ENCODE data around the gene NETO1. TPM values are rescaled to one million over a fixed set of nuclear protein-coding genes. Genes with fewer than 3 reads are reported as not detected.

Gene NETO1
- total RNA-seq, 3 donors from 2014 or later (not counting 1 experiment from before 2014, with no cell fraction given), result not detected

GRCh38 chr18:72830109-72830508 lies 37.7 kb downstream of the NETO1 start:
- H3K27me3 ChIP-seq (ENCODE audit: control insufficient read depth, insufficient read depth, low read length), result no peaks in the 10 kb centered on the region
- Mint-ChIP-seq H3K27ac (no peak overlapping the region), H3K9me3 (peaks cover 8 to 11% of the 10 kb centered on the region in 2 donors), H3K4me1 (no peaks in the 10 kb centered on the region), H3K4me3 (no peak overlapping the region), H3K36me3 (no peaks in the 10 kb centered on the region), H3K27me3 (ENCODE audit: low read depth in 2 of 2) (no peaks in the 10 kb centered on the region)
- DNase-seq (no peak), ATAC-seq (no peak)
- no peaks in the 10 kb centered on the region for H3K4me1 ChIP-seq (ENCODE audit: control insufficient read depth, insufficient read depth, low read length)
- intact Hi-C loops (cut with micrococcal nuclease), result no loop called here
- WGBS (ENCODE audit: insufficient coverage), result 32% methylated on average over 10 of the region's 10 CpGs
- H3K4me3 ChIP-seq (ENCODE audit: low read length), result no peak overlapping the region
- no peak overlapping the region for H3K27ac ChIP-seq (ENCODE audit: low read length)
- no peaks in the 10 kb centered on the region for H3K9me3 ChIP-seq (ENCODE audit: control insufficient read depth, insufficient read depth, low read length)
- H3K36me3 ChIP-seq (ENCODE audit: control insufficient read depth, insufficient read depth, low read length), result no peaks in the 10 kb centered on the region
- TF ChIP-seq CTCF (IDR thresholded peaks at IDR 0.05), result no peak

DNA sequence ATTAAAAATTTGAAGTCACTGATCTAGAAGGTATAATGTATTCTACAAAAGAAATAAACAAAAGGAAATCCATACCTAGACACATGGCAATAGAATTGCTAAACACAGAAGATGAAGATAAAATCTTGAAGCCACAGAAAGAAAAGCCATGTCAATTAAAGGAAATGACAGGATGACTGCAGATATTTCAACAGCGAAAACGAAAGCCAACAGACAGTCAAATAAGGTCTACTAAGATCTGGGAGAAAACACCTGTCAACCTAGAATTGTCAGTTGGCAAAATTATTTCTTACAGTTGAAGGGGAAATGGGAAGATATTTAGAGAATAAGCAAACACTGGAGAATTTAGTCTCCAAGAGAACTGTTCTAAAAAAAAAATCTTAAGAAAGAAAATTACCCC lies 39.2 kb downstream of the NETO1 start:
- DNase-seq (no peak), ATAC-seq (no peak)
- H3K4me3 Mint-ChIP-seq, result no peak overlapping the region
- Histone ChIP-seq H3K27me3 (ENCODE audit: control insufficient read depth, insufficient read depth, low read length) (no peaks in the 10 kb centered on the region), H3K4me3 (ENCODE audit: low read length) (no peak overlapping the region), H3K27ac (ENCODE audit: low read length) (no peak overlapping the region), H3K9me3 (ENCODE audit: control insufficient read depth, insufficient read depth, low read length) (no peaks in the 10 kb centered on the region), H3K36me3 (ENCODE audit: control insufficient read depth, insufficient read depth, low read length) (no peaks in the 10 kb centered on the region), H3K4me1 (ENCODE audit: control insufficient read depth, insufficient read depth, low read length) (no peaks in the 10 kb centered on the region)
- no peaks in the 10 kb centered on the region for H3K36me3 Mint-ChIP-seq
- TF ChIP-seq CTCF (IDR thresholded peaks at IDR 0.05), result no peak
- no peaks in the 10 kb centered on the region for H3K27me3 Mint-ChIP-seq (ENCODE audit: low read depth in 2 of 2)
- peaks cover 11% of the 10 kb centered on the region in 2 donors for H3K9me3 Mint-ChIP-seq
- 54% methylated on average over 2 of the region's 2 CpGs for WGBS (ENCODE audit: insufficient coverage)
- no peaks in the 10 kb centered on the region for H3K4me1 Mint-ChIP-seq
- intact Hi-C loops (cut with micrococcal nuclease), result no loop called here
- no peak overlapping the region for H3K27ac Mint-ChIP-seq

- intact Hi-C loops (cut with micrococcal nuclease), result no loop called here
- H3K4me3 Mint-ChIP-seq, result no peak overlapping the region
- H3K36me3 ChIP-seq (ENCODE audit: control insufficient read depth, insufficient read depth, low read length), result no peaks in the 10 kb centered on the region
- no peak overlapping the region for H3K27ac ChIP-seq (ENCODE audit: low read length)
- no peaks in the 10 kb centered on the region for H3K9me3 ChIP-seq (ENCODE audit: control insufficient read depth, insufficient read depth, low read length)
- 84% methylated on average over 8 of the region's 9 CpGs for WGBS (ENCODE audit: insufficient coverage)
- no peak overlapping the region for H3K4me3 ChIP-seq (ENCODE audit: low read length)
- no peaks in the 10 kb centered on the region for H3K4me1 ChIP-seq (ENCODE audit: control insufficient read depth, insufficient read depth, low read length)
- H3K9me3 Mint-ChIP-seq, result peaks cover 11 to 12% of the 10 kb centered on the region in 2 donors
- no peaks in the 10 kb centered on the region for H3K4me1 Mint-ChIP-seq
- H3K27me3 Mint-ChIP-seq (ENCODE audit: low read depth in 2 of 2), result no peaks in the 10 kb centered on the region
- TF ChIP-seq CTCF (IDR thresholded peaks at IDR 0.05), result no peak
- ATAC-seq (no peak), DNase-seq (no peak)
- H3K36me3 Mint-ChIP-seq, result no peaks in the 10 kb centered on the region
- H3K27me3 ChIP-seq (ENCODE audit: control insufficient read depth, insufficient read depth, low read length), result no peaks in the 10 kb centered on the region
- H3K27ac Mint-ChIP-seq, result no peak overlapping the region
Observed at GRCh38 chr18:72826736-72827135, 41.1 kb downstream of the NETO1 start.

- Histone ChIP-seq H3K27ac (ENCODE audit: low read length) (no peak overlapping the region), H3K9me3 (ENCODE audit: control insufficient read depth, insufficient read depth, low read length) (no peaks in the 10 kb centered on the region), H3K36me3 (ENCODE audit: control insufficient read depth, insufficient read depth, low read length) (no peaks in the 10 kb centered on the region), H3K4me1 (ENCODE audit: control insufficient read depth, insufficient read depth, low read length) (no peaks in the 10 kb centered on the region), H3K4me3 (ENCODE audit: low read length) (no peak overlapping the region), H3K27me3 (ENCODE audit: control insufficient read depth, insufficient read depth, low read length) (no peaks in the 10 kb centered on the region)
- H3K36me3 Mint-ChIP-seq, result no peaks in the 10 kb centered on the region
- 86% methylated on average over 8 of the region's 8 CpGs for WGBS (ENCODE audit: insufficient coverage)
- no peak for TF ChIP-seq CTCF (IDR thresholded peaks at IDR 0.05)
- intact Hi-C loops (cut with micrococcal nuclease), result no loop called here
- H3K4me1 Mint-ChIP-seq, result no peaks in the 10 kb centered on the region
- ATAC-seq (no peak), DNase-seq (no peak)
- H3K27ac Mint-ChIP-seq, result no peak overlapping the region
- H3K4me3 Mint-ChIP-seq, result no peak overlapping the region
- peaks cover 7 to 9% of the 10 kb centered on the region in 2 donors for H3K9me3 Mint-ChIP-seq
- no peaks in the 10 kb centered on the region for H3K27me3 Mint-ChIP-seq (ENCODE audit: low read depth in 2 of 2)
Observed at GRCh38 chr18:72823345-72823744, 44.4 kb downstream of the NETO1 start.
